ENCODE results near the gene ADGRF4. TPM values are rescaled to one million over a fixed set of nuclear protein-coding genes. Genes with fewer than 3 reads are reported as not detected.
A peak's percentile ranks its signal among the peaks of the same experiment; 100 is the strongest.
"Not testable (repeated sequence)": the region's sequence is repeated elsewhere in the genome, so short reads cannot be mapped to it uniquely, and the experiment has no call there.

Gene ADGRF4
- total and polyA plus RNA-seq, 4 donors = not detected

DNA sequence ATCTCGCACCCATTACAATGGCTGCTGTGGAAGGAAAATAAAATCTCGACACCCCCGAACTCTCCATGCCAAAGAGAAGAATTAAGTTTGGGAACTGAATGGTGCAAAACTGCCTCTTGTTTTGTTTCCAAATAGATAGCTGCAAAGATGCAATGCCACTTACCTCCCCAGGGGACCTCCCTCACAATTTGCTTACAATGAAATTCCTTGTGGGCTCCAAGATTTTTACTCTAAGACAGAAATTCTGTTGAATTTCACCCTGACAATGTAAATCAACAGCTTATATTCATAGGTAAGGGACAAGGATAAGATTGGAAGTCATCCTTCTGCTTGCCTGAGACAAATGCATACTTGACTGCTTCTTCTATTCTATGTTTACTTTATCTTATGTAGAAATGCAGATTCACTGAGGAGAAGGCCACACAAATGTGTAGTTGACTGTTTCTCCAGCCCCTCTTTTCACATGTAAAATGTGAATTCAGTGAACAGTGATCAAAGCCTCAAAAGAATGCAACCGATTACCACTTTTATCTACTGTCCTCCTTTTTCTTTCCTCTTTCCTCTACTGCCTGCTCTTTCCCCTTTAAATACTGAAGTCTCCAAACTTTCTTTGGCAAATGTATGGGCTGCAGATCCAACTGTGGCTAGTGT, 36.6 kb downstream of the ADGRF4 start:
- intact Hi-C loops (cut with DNase I) = no loop called here
- WGBS, 2 donors = 60 to 61% methylated on average over 4 of the region's 4 CpGs

DNA sequence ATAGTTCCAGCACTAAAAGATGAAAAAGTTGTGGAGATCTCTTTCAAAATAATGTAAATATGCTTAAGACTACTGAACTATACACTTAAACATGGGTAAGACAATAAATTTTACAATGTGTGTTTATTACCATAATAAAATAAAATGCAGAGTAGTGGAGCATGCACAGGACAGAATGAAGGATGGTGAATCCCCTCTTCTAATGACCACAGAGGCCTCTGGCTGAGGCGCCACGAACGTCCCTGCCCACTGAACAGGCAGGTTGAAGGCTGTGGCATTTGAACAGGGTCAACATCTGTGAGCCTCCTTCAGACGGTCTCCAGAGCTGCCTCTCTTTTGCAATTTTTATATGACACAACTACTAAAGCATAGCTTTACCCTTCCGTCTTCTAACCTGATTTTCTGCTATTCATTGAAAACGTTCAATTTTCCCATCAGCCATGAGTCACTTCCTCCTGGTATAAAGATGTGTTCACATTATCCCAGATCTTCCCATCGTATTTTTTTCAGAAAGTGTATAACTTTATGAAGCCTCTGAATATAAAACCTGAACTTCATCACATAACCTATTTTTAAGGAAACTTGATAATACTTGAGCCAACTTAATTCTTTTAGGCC, 37.8 kb downstream of the ADGRF4 start:
- no peaks in the 10 kb centered on the region for H3K36me3 ChIP-seq (ENCODE audit: control insufficient read depth in 1 of 2, insufficient read depth in 2 of 2, low read length in 1 of 2)
- no peak overlapping the region for H3K27ac ChIP-seq (ENCODE audit: low read depth in 1 of 2, low read length in 2 of 2)
- H3K9me3 ChIP-seq (ENCODE audit: control insufficient read depth, low read length) = no peaks in the 10 kb centered on the region
- DNase-seq (no peak), ATAC-seq (ENCODE audit: low FRiP score) (no peak)
- no peaks in the 10 kb centered on the region for H3K27me3 ChIP-seq (ENCODE audit: control insufficient read depth in 1 of 2, insufficient read depth in 2 of 2, low read length in 1 of 2)
- no peak overlapping the region for H3K4me3 ChIP-seq (ENCODE audit: low read length in 2 of 2)
- no peaks in the 10 kb centered on the region for H3K4me1 ChIP-seq (ENCODE audit: control insufficient read depth in 1 of 2, insufficient read depth in 2 of 2, low read length in 2 of 2)
- 72 to 79% methylated on average over 7 of the region's 7 CpGs for WGBS, 2 donors
- intact Hi-C loops (cut with DNase I) = no loop called here

More for the DNA sequence above, 36.6 kb downstream of the ADGRF4 start:
- Histone ChIP-seq H3K27ac (ENCODE audit: low read depth in 1 of 2, low read length in 2 of 2) (no peak overlapping the region), H3K9me3 (ENCODE audit: control insufficient read depth, low read length) (no peaks in the 10 kb centered on the region), H3K27me3 (ENCODE audit: control insufficient read depth in 1 of 2, insufficient read depth in 2 of 2, low read length in 1 of 2) (no peaks in the 10 kb centered on the region), H3K4me1 (ENCODE audit: control insufficient read depth in 1 of 2, insufficient read depth in 2 of 2, low read length in 2 of 2) (no peaks in the 10 kb centered on the region), H3K4me3 (ENCODE audit: low read length in 2 of 2) (no peak overlapping the region), H3K36me3 (ENCODE audit: control insufficient read depth in 1 of 2, insufficient read depth in 2 of 2, low read length in 1 of 2) (no peaks in the 10 kb centered on the region)
- no peak for ATAC-seq (ENCODE audit: low FRiP score)
- no peak for DNase-seq

DNA sequence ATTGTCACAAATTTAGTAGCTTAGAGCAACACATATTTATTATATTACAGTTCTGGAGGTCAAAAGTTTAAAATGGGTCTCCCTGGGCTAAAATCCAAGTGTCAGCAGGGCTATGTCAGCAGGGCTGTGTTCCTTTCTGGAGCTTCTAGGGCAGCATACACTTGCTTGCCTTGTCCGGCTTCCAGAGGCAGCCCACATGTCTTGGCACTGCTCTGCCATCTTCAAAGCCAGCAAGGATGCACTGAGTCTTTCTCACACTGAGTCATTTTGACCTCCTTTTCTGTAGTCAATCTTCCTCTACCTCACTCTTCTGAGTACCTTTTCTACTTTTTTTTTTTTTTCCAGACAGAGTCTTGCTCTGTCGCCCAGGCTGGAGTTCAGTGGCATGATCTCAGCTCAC, 39.0 kb downstream of the ADGRF4 start:
- DNase-seq (no peak), ATAC-seq (ENCODE audit: low FRiP score) (no peak)
- Histone ChIP-seq H3K27me3 (ENCODE audit: control insufficient read depth in 1 of 2, insufficient read depth in 2 of 2, low read length in 1 of 2) (no peaks in the 10 kb centered on the region), H3K36me3 (ENCODE audit: control insufficient read depth in 1 of 2, insufficient read depth in 2 of 2, low read length in 1 of 2) (no peaks in the 10 kb centered on the region), H3K27ac (ENCODE audit: low read depth in 1 of 2, low read length in 2 of 2) (no peak overlapping the region), H3K9me3 (ENCODE audit: control insufficient read depth, low read length) (no peaks in the 10 kb centered on the region), H3K4me1 (ENCODE audit: control insufficient read depth in 1 of 2, insufficient read depth in 2 of 2, low read length in 2 of 2) (no peaks in the 10 kb centered on the region), H3K4me3 (ENCODE audit: low read length in 2 of 2) (no peak overlapping the region)
- 42 to 46% methylated on average over 2 of the region's 2 CpGs for WGBS, 2 donors
- intact Hi-C loops (cut with DNase I) = no loop called here

DNA sequence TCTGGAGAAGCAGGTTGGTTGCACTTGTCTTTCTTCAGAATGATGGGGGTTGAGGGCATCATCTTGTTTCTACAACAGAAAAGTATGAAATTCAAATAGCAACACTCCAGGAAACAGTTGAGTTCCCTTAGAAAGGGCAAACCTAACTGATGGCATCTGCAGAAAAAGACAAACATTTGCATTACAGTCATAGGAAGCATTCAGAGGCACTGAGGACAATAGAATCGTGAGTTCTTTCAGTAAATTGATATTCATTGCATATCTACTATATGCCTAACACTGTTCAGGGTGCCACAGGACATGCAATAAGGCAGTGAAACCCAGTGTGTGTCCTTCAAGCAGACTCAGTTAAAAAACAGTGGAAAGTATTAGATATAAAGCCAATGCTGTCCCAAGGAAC, 42.3 kb downstream of the ADGRF4 start:
- Histone ChIP-seq H3K4me1 (ENCODE audit: control insufficient read depth in 1 of 2, insufficient read depth in 2 of 2, low read length in 2 of 2) (no peaks in the 10 kb centered on the region), H3K27me3 (ENCODE audit: control insufficient read depth in 1 of 2, insufficient read depth in 2 of 2, low read length in 1 of 2) (no peaks in the 10 kb centered on the region), H3K36me3 (ENCODE audit: control insufficient read depth in 1 of 2, insufficient read depth in 2 of 2, low read length in 1 of 2) (no peaks in the 10 kb centered on the region), H3K9me3 (ENCODE audit: control insufficient read depth, low read length) (no peaks in the 10 kb centered on the region), H3K27ac (ENCODE audit: low read depth in 1 of 2, low read length in 2 of 2) (no peak overlapping the region), H3K4me3 (ENCODE audit: low read length in 2 of 2) (no peak overlapping the region)
- no peak for ATAC-seq (ENCODE audit: low FRiP score)
- no peak for DNase-seq
- intact Hi-C loops (cut with DNase I) = no loop called here
- 88 to 89% methylated on average over 1 of the region's 1 CpG for WGBS, 2 donors

DNA sequence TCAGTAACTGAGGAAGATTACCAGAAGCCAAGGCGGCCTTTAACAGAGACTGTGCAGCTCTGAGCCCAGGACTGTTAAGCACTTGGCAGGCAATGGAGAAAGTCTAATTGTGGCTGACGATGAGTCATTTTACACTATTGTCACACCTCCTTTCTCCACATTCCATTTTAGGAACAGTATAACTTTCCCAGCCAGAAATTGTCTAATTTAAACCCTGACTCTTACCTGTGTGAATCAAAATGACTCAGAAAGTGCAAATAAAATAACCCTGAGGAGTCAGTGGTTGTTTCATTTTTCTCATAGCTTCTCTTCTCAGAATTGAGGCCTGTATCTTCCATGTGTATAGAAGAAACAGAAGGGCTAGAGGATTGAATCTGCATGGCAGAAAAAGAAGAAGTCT, 43.4 kb downstream of the ADGRF4 start:
- H3K27me3 ChIP-seq (ENCODE audit: control insufficient read depth in 1 of 2, insufficient read depth in 2 of 2, low read length in 1 of 2) = no peaks in the 10 kb centered on the region
- WGBS, 2 donors = 21 to 27% methylated on average over 2 of the region's 2 CpGs
- H3K36me3 ChIP-seq (ENCODE audit: control insufficient read depth in 1 of 2, insufficient read depth in 2 of 2, low read length in 1 of 2) = no peaks in the 10 kb centered on the region
- no peak overlapping the region for H3K4me3 ChIP-seq (ENCODE audit: low read length in 2 of 2)
- DNase-seq (no peak), ATAC-seq (ENCODE audit: low FRiP score) (peak; percentile 52)
- no peak overlapping the region for H3K27ac ChIP-seq (ENCODE audit: low read depth in 1 of 2, low read length in 2 of 2)
- no peaks in the 10 kb centered on the region for H3K4me1 ChIP-seq (ENCODE audit: control insufficient read depth in 1 of 2, insufficient read depth in 2 of 2, low read length in 2 of 2)
- no peaks in the 10 kb centered on the region for H3K9me3 ChIP-seq (ENCODE audit: control insufficient read depth, low read length)
- intact Hi-C loops (cut with DNase I) = no loop called here

DNA sequence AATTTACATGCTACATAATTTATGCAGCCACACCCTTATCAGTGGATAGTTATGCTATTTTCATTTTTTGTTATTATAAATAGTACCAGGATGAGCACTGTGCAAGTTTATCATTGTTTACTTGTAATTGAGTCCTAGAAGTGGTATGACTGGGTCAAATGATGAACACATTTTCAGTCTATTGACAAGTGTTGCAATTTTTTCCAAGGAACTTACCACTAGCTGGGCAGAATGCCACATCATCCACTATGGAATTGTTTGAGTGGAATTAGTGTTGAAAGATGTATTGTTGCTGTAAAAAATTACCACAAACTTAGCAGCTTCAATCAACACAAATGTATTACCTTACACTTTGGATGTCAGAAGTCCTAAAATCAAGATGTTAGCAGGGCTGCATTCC, 45.4 kb downstream of the ADGRF4 start:
- H3K36me3 ChIP-seq (ENCODE audit: control insufficient read depth in 1 of 2, insufficient read depth in 2 of 2, low read length in 1 of 2) = no peaks in the 10 kb centered on the region
- DNase-seq = no peak
- no peak overlapping the region for H3K27ac ChIP-seq (ENCODE audit: low read depth in 1 of 2, low read length in 2 of 2)
- H3K9me3 ChIP-seq (ENCODE audit: control insufficient read depth, low read length) = no peaks in the 10 kb centered on the region
- no peaks in the 10 kb centered on the region for H3K4me1 ChIP-seq (ENCODE audit: control insufficient read depth in 1 of 2, insufficient read depth in 2 of 2, low read length in 2 of 2)
- no peak overlapping the region for H3K4me3 ChIP-seq (ENCODE audit: low read length in 2 of 2)
- no peak for ATAC-seq (ENCODE audit: low FRiP score)
- H3K27me3 ChIP-seq (ENCODE audit: control insufficient read depth in 1 of 2, insufficient read depth in 2 of 2, low read length in 1 of 2) = no peaks in the 10 kb centered on the region
- intact Hi-C loops (cut with DNase I) = no loop called here

DNA sequence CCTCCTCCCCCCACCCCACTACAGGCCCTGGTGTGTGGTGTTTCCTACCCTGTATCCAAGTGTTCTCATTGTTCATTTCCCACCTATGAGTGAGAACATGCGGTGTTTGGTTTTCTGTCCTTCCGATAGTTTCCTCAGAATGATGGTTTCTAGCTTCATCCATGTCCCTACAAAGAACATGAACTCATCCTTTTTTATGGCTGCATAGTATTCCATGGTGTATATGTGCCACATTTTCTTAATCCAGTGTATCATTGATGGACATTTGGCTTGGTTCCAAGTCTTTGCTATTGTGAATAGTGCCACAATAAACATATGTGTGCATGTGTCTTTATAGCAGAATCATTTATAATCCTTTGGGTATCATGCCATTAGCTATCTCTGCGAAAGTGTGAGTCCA, 46.9 kb downstream of the ADGRF4 start:
- H3K27ac ChIP-seq (ENCODE audit: low read depth in 1 of 2, low read length in 2 of 2); intact Hi-C loops (cut with DNase I); H3K9me3 ChIP-seq (ENCODE audit: control insufficient read depth, low read length); DNase-seq; ATAC-seq (ENCODE audit: low FRiP score); H3K4me3 ChIP-seq (ENCODE audit: low read length in 2 of 2); H3K27me3 ChIP-seq (ENCODE audit: control insufficient read depth in 1 of 2, insufficient read depth in 2 of 2, low read length in 1 of 2); H3K4me1 ChIP-seq (ENCODE audit: control insufficient read depth in 1 of 2, insufficient read depth in 2 of 2, low read length in 2 of 2); H3K36me3 ChIP-seq (ENCODE audit: control insufficient read depth in 1 of 2, insufficient read depth in 2 of 2, low read length in 1 of 2): not testable (repeated sequence)
- 96 to 97% methylated on average over 3 of the region's 3 CpGs for WGBS, 2 donors

DNA sequence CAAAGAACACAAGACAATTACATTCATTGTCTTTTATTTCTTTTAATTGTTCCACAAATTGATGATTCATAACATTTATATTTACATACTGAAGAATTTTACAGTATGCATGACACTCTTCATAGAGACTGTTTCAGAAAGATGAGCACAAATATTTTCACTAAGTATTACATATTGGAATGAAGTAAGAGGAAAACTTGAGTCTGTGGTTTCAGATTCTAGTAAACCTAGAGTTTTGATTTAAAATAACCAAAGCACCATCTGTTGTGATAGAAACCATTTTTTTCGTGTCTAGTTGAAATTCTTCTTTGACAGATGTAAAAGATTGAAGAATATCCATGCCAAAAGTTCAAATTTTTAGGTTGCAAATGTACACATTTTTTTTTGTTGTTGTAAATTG, 51.4 kb downstream of the ADGRF4 start:
- intact Hi-C loops (cut with DNase I) = no loop called here
- Histone ChIP-seq H3K9me3 (ENCODE audit: control insufficient read depth, low read length) (peaks cover 1% of the 10 kb centered on the region), H3K27ac (ENCODE audit: low read depth in 1 of 2, low read length in 2 of 2) (no peak overlapping the region), H3K36me3 (ENCODE audit: control insufficient read depth in 1 of 2, insufficient read depth in 2 of 2, low read length in 1 of 2) (no peaks in the 10 kb centered on the region), H3K4me3 (ENCODE audit: low read length in 2 of 2) (no peak overlapping the region), H3K27me3 (ENCODE audit: control insufficient read depth in 1 of 2, insufficient read depth in 2 of 2, low read length in 1 of 2) (no peaks in the 10 kb centered on the region), H3K4me1 (ENCODE audit: control insufficient read depth in 1 of 2, insufficient read depth in 2 of 2, low read length in 2 of 2) (no peaks in the 10 kb centered on the region)
- ATAC-seq (ENCODE audit: low FRiP score) (no peak), DNase-seq (no peak)
- WGBS, 2 donors = 50 to 55% methylated on average over 1 of the region's 1 CpG

DNA sequence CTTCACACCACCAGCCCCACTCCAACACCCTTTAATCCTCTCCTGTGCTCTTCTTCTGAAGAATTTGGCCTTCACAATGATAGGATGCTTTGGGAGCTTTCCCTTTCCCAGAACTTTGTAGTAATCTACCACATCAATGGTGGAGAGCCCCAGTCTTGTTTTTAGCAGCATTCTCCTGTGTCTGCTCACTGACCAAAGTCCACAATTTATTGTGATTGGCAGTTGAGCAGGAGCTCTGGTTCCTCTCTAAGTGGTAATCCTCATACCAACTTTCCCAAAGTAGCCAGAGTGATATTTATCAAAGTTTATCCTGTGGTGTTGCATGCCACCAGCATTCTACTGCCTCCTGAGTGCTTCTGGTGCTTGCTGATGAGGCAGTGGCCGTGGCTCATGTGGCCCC, 54.4 kb downstream of the ADGRF4 start:
- intact Hi-C loops (cut with DNase I) = no loop called here
- Histone ChIP-seq H3K27ac (ENCODE audit: low read depth in 1 of 2, low read length in 2 of 2) (no peak overlapping the region), H3K36me3 (ENCODE audit: control insufficient read depth in 1 of 2, insufficient read depth in 2 of 2, low read length in 1 of 2) (no peaks in the 10 kb centered on the region), H3K27me3 (ENCODE audit: control insufficient read depth in 1 of 2, insufficient read depth in 2 of 2, low read length in 1 of 2) (no peaks in the 10 kb centered on the region), H3K9me3 (ENCODE audit: control insufficient read depth, low read length) (peaks cover 1% of the 10 kb centered on the region), H3K4me1 (ENCODE audit: control insufficient read depth in 1 of 2, insufficient read depth in 2 of 2, low read length in 2 of 2) (no peaks in the 10 kb centered on the region), H3K4me3 (ENCODE audit: low read length in 2 of 2) (no peak overlapping the region)
- no peak for ATAC-seq (ENCODE audit: low FRiP score)
- no peak for DNase-seq
- WGBS, 2 donors = 73 to 83% methylated on average over 1 of the region's 1 CpG
